ACC112 (cell line): ENCODE measurements around the gene FLNC.

Experiments
- H2AFZ ChIP-seq: fragments of 200-600 bp; sonication (generic); one replicate; pipeline ENCODE4 v1.6.0; 2017; ENCODE audit warnings: antibody characterized with exemption, low read length; ENCODE audit not compliant: unreplicated experiment
- H3K27ac ChIP-seq: fragments of 200-600 bp; sonication (generic); 2 replicates; pipeline ENCODE4 v1.5.1; 2014; ENCODE audit warnings: low read depth, mild to moderate bottlenecking, antibody characterized with exemption, low read length, moderate library complexity
- H3K27me3 ChIP-seq: fragments of 200-600 bp; sonication (generic); 2 replicates; pipeline ENCODE4 v1.6.1; 2014; ENCODE audit warnings: mild to moderate bottlenecking, antibody characterized with exemption, low read length, moderate library complexity, mixed read lengths; ENCODE audit not compliant: insufficient read depth
- H3K36me3 ChIP-seq: fragments of 200-600 bp; sonication (generic); 2 replicates; pipeline ENCODE4 v1.6.1; 2016; ENCODE audit warnings: mild to moderate bottlenecking, antibody characterized with exemption, low read length, moderate library complexity, mixed read lengths; ENCODE audit not compliant: insufficient read depth
- H3K4me1 ChIP-seq: fragments of 200-600 bp; sonication (generic); one replicate; pipeline ENCODE4 v1.6.1; 2016; ENCODE audit warnings: low read length, mixed read lengths; ENCODE audit not compliant: insufficient read depth, unreplicated experiment, control insufficient read depth
- H3K4me3 ChIP-seq: fragments of 200-600 bp; sonication (generic); 2 replicates; pipeline ENCODE4 v1.5.1; 2014; ENCODE audit warnings: mild to moderate bottlenecking, low read depth, low read length
- H3K79me2 ChIP-seq: fragments of 200-600 bp; sonication (generic); one replicate; pipeline ENCODE4 v1.6.0; 2016; ENCODE audit warnings: low read length; ENCODE audit not compliant: control insufficient read depth, unreplicated experiment, insufficient read depth

FLNC gene

DNA sequence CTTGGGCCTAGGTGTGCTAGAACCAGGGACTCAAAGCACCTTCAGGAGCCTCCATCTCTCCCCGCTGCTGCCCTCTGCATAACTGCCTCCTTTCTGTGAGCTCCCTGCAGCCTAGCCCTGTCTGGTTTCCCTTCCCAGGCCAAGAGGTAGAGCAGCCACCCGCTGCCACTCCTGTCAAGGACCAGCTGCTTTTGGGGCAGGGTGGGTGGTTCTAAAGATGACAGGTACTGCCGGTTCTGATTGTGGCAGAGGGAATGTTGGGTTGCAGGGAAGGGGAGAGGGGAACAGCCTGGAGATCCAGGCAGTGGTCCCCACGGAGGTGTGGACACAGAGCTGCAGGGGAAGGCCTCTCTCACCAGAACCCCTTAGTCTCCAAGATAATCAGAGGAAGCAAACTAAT lies 3.7 kb upstream of the FLNC start:
- Histone ChIP-seq H3K4me3 (no peak overlapping the region), H3K27ac (no peak overlapping the region), H2AFZ (no peak overlapping the region), H3K4me1 (peaks cover 30% of the 10 kb centered on the region), H3K27me3 (no peaks in the 10 kb centered on the region), H3K36me3 (no peaks in the 10 kb centered on the region), H3K79me2 (peaks cover 13% of the 10 kb centered on the region)

GRCh38 chr7:128826916-128827247 lies 3.3 kb upstream of the FLNC start:
- Histone ChIP-seq H3K79me2 (peaks cover 16% of the 10 kb centered on the region), H3K27ac (peak overlapping the region; percentile 86; the same call in 1 of the 2 replicates), H3K4me1 (peaks cover 30% of the 10 kb centered on the region), H2AFZ (no peak overlapping the region), H3K27me3 (no peaks in the 10 kb centered on the region), H3K36me3 (no peaks in the 10 kb centered on the region), H3K4me3 (no peak overlapping the region)

- Histone ChIP-seq H3K79me2 (peaks cover 22% of the 10 kb centered on the region), H2AFZ (no peak overlapping the region), H3K27ac (peak overlapping the region; percentile 86), H3K36me3 (no peaks in the 10 kb centered on the region), H3K4me1 (peaks cover 30% of the 10 kb centered on the region), H3K4me3 (peak overlapping the region; percentile 37; the same call in 1 of the 2 replicates), H3K27me3 (no peaks in the 10 kb centered on the region)
Measured at GRCh38 chr7:128827248-128827958, 2.8 kb upstream of the FLNC start.

DNA sequence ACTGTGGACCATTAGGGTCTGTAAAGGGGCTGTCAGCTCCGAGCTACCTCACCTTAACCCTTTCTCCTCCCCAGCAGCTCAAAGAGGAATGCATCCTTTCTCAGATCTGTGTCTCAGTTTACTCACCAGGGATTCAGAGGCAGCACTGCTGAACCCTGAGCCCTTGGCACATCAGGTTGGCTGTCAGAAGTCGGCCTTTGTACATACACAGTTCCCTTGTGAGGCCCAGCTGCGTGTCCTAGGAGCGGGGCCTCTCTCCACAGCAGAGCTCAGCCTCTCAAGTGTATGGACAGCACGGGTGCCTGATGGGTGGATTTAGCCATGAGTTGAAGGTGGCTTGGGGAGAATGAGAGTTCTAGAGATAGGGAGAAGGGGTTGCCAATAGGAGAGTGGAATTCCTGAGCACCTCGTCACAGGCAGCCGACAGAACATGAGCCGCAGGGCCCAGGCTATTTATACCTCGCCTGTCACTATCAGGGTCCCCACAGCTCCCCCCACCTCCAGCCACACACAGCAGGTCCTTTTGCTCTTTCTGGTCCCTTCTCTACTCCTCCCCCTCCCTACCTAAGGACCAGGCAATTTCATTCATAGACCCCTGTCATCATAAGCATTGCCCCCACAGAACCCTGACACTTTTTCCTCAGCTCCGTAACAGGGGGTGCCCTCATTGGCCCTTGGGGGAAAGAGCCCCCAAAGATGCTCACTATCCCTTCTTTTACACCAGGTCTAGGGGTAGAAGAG lies 2.1 kb upstream of the FLNC start:
- H3K79me2 ChIP-seq: peaks cover 29% of the 10 kb centered on the region
- no peaks in the 10 kb centered on the region for H3K27me3 ChIP-seq
- H2AFZ ChIP-seq: no peak overlapping the region
- peak overlapping the region; percentile 86 for H3K27ac ChIP-seq
- H3K4me1 ChIP-seq: peaks cover 30% of the 10 kb centered on the region
- H3K36me3 ChIP-seq: no peaks in the 10 kb centered on the region
- H3K4me3 ChIP-seq: peak overlapping the region; percentile 37

DNA sequence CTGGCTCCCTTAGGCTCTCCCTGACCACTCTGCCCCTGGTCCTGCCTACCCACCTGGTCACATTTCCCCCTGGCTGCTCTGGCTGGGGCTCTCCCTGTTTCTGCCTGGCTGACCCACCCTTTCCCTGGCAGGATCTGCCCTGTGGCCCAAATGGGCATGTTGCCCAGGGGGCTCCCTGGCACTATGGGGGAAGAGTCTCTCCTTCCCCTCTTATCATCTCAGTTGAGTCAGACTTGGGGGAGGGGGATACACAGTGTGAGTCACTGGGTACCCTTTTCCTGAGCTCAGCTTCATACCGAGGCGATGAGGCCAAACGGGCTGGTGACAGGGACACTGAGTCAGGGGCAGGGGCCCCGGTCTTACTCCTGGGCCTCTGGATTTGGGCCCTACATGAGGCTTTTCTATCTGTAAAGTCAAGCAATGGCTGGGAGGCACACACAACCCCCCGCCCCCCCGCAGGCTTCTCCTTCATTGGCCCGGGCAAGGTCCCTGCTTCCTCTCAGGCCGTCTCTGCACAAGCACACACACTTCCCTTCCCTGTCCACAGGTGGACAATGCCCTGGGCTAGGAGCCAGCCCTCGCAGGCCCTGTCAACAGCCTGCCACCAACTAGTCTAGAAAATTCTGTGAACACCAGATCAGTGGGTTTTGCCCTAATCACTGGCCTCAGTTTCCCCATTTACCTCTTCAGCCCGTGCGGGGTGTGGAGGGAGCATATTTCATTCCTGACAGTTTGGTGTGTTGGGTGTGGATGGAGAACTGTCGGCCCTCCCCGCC lies 627 bp upstream of the FLNC start:
- Histone ChIP-seq H3K4me1 (peaks cover 35% of the 10 kb centered on the region), H3K4me3 (peak overlapping the region; percentile 99), H3K79me2 (peaks cover 39% of the 10 kb centered on the region), H2AFZ (peak overlapping the region; percentile 52), H3K27me3 (no peaks in the 10 kb centered on the region), H3K36me3 (no peaks in the 10 kb centered on the region), H3K27ac (peak overlapping the region; percentile 62)

DNA sequence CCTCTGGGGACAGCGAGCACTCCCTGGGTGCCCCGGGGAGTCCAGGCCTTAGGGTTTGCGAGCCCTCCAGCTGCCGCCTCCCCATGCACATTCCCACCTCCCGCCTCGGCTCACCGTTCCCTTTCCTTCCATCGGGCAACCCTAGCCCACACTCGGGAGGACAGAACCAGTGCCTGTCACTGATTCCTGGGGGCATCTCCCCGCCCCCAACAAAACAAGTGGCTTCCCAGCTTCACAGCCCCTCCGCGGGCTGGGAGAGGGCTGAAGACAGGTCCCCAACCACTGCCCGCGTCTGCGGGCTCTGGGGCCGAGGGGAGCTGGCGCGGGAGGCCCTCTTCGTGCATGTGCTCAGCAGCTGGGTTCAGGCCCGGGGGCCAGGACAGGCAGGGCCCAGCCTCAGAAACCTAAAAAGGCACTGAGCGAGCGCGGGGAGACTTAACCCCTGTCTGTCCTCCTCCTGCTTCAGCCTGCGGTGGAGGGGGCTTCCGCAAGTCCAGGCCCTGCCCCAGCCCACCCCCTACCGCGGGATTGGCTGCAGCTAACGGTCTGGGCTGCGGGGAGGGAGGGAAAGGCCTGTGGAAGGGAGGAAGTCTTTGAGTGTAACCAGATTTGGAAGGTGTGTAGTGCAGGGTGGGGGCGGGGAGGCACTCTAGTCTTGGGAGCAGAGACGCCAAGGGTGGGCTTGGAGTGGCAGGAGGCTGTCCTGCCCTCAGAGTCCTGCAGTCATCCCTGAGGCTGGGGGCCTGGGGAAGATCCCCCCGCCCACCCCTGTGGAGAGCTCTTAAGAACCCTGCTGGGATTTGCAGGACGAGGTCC lies 1.2 kb downstream of the FLNC start:
- Histone ChIP-seq H3K27ac (peak overlapping the region; percentile 63), H3K36me3 (peaks cover 12% of the 10 kb centered on the region; the same call in 1 of the 2 replicates), H3K4me3 (peak overlapping the region; percentile 99), H3K27me3 (no peaks in the 10 kb centered on the region), H3K79me2 (peaks cover 51% of the 10 kb centered on the region), H3K4me1 (peaks cover 47% of the 10 kb centered on the region), H2AFZ (no peak overlapping the region)

GRCh38 chr7:128831994-128832879 lies 2.0 kb downstream of the FLNC start:
- H3K4me1 ChIP-seq: peaks cover 45% of the 10 kb centered on the region
- H3K79me2 ChIP-seq: peaks cover 51% of the 10 kb centered on the region
- no peak overlapping the region for H2AFZ ChIP-seq
- H3K27ac ChIP-seq: peak overlapping the region; percentile 63
- H3K4me3 ChIP-seq: peak overlapping the region; percentile 99
- no peaks in the 10 kb centered on the region for H3K27me3 ChIP-seq
- peaks cover 16% of the 10 kb centered on the region; the same call in 1 of the 2 replicates for H3K36me3 ChIP-seq

DNA sequence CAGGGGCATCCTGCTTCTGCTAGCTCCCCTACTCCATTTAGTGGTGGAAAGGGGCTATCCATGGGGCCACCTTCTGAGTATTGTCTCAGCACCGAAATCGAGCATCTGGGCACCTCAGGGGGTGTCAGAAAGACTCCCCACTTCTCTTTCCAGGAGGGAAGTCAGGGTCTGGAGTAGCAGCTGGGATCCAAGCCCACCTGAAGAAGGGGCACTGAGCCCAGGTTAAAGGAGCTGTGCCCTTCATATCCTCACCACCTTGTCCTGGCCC lies 2.6 kb downstream of the FLNC start:
- Histone ChIP-seq H3K4me1 (peaks cover 40% of the 10 kb centered on the region), H2AFZ (no peak overlapping the region), H3K36me3 (peaks cover 21% of the 10 kb centered on the region; the same call in 1 of the 2 replicates), H3K27ac (peak overlapping the region; percentile 63), H3K4me3 (peak overlapping the region; percentile 99), H3K79me2 (peaks cover 51% of the 10 kb centered on the region), H3K27me3 (no peaks in the 10 kb centered on the region)

- Histone ChIP-seq H3K27me3 (no peaks in the 10 kb centered on the region), H2AFZ (no peak overlapping the region), H3K36me3 (peaks cover 26% of the 10 kb centered on the region; the same call in 1 of the 2 replicates), H3K79me2 (peaks cover 51% of the 10 kb centered on the region), H3K27ac (peak overlapping the region; percentile 63), H3K4me3 (peak overlapping the region; percentile 99), H3K4me1 (peaks cover 35% of the 10 kb centered on the region)
Measured at GRCh38 chr7:128833148-128833945, 3.1 kb downstream of the FLNC start.
